Transverse colon (tissue), 4 donors: ENCODE measurements around the gene ZBTB40. TPM values are rescaled to one million over a fixed set of nuclear protein-coding genes. Genes with fewer than 3 reads are reported as not detected.

Experiments
- DNase-seq: peaks from one replicate; pipeline ENCODE4 v3.0.0-alpha.2; 2019
- H3K27ac ChIP-seq, 4 donors: fragments of 200-600 bp; sonication (generic); 2 replicates each; pipeline ENCODE4 v1.5.1; 2016 to 2018; ENCODE audit warnings: inconsistent platforms in 4 of 4
- H3K27me3 ChIP-seq: fragments of 200-600 bp; sonication (generic); 2 replicates; pipeline ENCODE4 v1.5.1; 2017; ENCODE audit warnings: inconsistent platforms
- H3K36me3 ChIP-seq, 4 donors: fragments of 200-600 bp; sonication (generic); 2 replicates each; pipeline ENCODE4 v1.5.1; 2017 to 2019; ENCODE audit warnings: inconsistent platforms in 4 of 4
- H3K4me1 ChIP-seq, 4 donors: fragments of 200-600 bp; sonication (generic); 2 replicates each; pipeline ENCODE4 v1.5.1; 2017 to 2020; ENCODE audit warnings: inconsistent platforms in 4 of 4
- H3K4me3 ChIP-seq, 4 donors: fragments of 200-600 bp; sonication (generic); 1 replicate in 1 of 4; 2 replicates in 3 of 4; pipeline versions ENCODE4 v1.5.1 to v1.6.1; 2017 to 2019; ENCODE audit warnings: inconsistent platforms in 4 of 4
- H3K9me3 ChIP-seq, 2 donors: fragments of 200-600 bp; sonication (generic); 2 replicates each; pipeline ENCODE4 v1.5.1; 2017 to 2019; ENCODE audit warnings: inconsistent platforms in 2 of 2
- EP300 ChIP-seq: sonication (generic); formaldehyde crosslinking; IDR thresholded peaks from one replicate; pipeline ENCODE4 v1.6.1; 2017; ENCODE audit warnings: antibody characterized with exemption, low read depth
- POLR2A ChIP-seq: fragments of 450-650 bp; IDR thresholded peaks from one replicate; pipeline ENCODE4 v1.6.1; 2016; ENCODE audit warnings: antibody characterized with exemption, mild to moderate bottlenecking, moderate library complexity
- POLR2AphosphoS5 ChIP-seq, 3 donors: sonication (generic); formaldehyde crosslinking; IDR thresholded peaks; one replicate each; pipeline ENCODE4 v1.6.1; 2016; ENCODE audit warnings: antibody characterized with exemption in 3 of 3
- WGBS, 2 donors: methylation state at CpG; one replicate each; pipeline ENCODE4 v1.1.5; 2018; ENCODE audit warnings: low coverage in 1 of 2; 5-methylcytosine and 5-hydroxymethylcytosine counted together
- in situ Hi-C, 4 donors: fragments of 200-750 bp; cut with MboI; loops; one replicate each; pipeline versions ENCODE4 v1.15.0 to v1.15.1; 2017; ENCODE audit warnings: low sequenced_read_pairs in 3 of 4, low pct_ligation_motif_present in 1 of 4, low pct_unique_long_range_greater_than_20kb in 1 of 4
- intact Hi-C: fragments of 100-400 bp; cut with DNase I; formaldehyde crosslinking; loops from one replicate; pipeline ENCODE4 v1.15.1; 2023; ENCODE audit warnings: low total_unique reads
- total RNA-seq, 4 donors: library from RNA; depleted of rRNA; stranded (reverse); fragments of >200 nt; gene quantifications; one replicate each; pipeline ENCODE4 v1.1.0, GENCODE V29; 2016
- TF ChIP-seq, protein P1 (sequence below), 5 experiments: fragments of 200-600 bp in 3 of 5; fragments of 450-650 bp in 2 of 5; sonication (generic) in 3 of 5; IDR thresholded peaks; 1 replicate in 2 of 5; 2 replicates in 3 of 5; pipeline ENCODE4 v1.5.1; 2016 to 2017; ENCODE audit warnings: antibody characterized with exemption in 5 of 5, inconsistent platforms in 3 of 5, mild to moderate bottlenecking in 2 of 5, moderate library complexity in 1 of 5

The ZBTB40 gene
- total RNA-seq, 4 donors from 2014 or later, result 17.7 to 30.3 (median 21.1) TPM

DNA sequence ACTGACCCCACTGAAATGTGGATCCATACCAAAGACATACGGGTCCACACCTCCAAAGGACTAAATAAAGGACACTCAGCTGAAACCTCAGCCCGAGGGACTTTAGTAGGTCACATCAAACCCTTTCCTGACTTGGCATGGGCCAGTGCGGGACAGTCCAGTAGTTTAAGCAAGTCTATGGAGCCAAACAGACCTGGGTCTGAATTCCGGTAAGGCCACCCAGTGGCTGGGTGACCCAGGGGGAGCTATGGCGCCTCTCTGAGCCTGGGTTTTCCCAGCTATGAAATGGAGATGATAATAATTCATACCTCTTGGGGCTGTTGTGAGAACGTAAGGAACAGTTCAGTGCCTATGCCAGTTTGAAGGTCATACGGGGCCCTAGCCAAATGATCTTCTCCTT is 36.2 kb upstream of the ZBTB40 start:
- Histone ChIP-seq H3K36me3 (no peaks in the 10 kb centered on the region), H3K4me3 (no peak overlapping the region), H3K9me3 (no peaks in the 10 kb centered on the region), H3K4me1 (peaks cover 0 to 16% (median 2%) of the 10 kb centered on the region in 4 donors), H3K27me3 (peaks cover 26% of the 10 kb centered on the region), H3K27ac (no peak overlapping the region)
- 87% methylated on average over 7 of the region's 7 CpGs; no CpG with 5 or more reads in 1 of the 2 donors for WGBS, 2 donors
- TF ChIP-seq, protein P1, sequence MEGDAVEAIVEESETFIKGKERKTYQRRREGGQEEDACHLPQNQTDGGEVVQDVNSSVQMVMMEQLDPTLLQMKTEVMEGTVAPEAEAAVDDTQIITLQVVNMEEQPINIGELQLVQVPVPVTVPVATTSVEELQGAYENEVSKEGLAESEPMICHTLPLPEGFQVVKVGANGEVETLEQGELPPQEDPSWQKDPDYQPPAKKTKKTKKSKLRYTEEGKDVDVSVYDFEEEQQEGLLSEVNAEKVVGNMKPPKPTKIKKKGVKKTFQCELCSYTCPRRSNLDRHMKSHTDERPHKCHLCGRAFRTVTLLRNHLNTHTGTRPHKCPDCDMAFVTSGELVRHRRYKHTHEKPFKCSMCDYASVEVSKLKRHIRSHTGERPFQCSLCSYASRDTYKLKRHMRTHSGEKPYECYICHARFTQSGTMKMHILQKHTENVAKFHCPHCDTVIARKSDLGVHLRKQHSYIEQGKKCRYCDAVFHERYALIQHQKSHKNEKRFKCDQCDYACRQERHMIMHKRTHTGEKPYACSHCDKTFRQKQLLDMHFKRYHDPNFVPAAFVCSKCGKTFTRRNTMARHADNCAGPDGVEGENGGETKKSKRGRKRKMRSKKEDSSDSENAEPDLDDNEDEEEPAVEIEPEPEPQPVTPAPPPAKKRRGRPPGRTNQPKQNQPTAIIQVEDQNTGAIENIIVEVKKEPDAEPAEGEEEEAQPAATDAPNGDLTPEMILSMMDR (IDR thresholded peaks at IDR 0.05), result no peak
- no peak for TF ChIP-seq POLR2AphosphoS5 (IDR thresholded peaks at IDR 0.05)
- no peak for TF ChIP-seq POLR2A
- no peak for TF ChIP-seq EP300
- intact Hi-C loops, result no loop called here
- DNase-seq, result no peak
- in situ Hi-C loops, result loop anchor here in 3 of 4 donors (5.0 to 25.0 kb wide), 5 partner anchors 229 to 522 kb away; partner anchors contain the start of genes WNT4 (in 2 of the 3) and C1QC (in 1 of the 3)

DNA sequence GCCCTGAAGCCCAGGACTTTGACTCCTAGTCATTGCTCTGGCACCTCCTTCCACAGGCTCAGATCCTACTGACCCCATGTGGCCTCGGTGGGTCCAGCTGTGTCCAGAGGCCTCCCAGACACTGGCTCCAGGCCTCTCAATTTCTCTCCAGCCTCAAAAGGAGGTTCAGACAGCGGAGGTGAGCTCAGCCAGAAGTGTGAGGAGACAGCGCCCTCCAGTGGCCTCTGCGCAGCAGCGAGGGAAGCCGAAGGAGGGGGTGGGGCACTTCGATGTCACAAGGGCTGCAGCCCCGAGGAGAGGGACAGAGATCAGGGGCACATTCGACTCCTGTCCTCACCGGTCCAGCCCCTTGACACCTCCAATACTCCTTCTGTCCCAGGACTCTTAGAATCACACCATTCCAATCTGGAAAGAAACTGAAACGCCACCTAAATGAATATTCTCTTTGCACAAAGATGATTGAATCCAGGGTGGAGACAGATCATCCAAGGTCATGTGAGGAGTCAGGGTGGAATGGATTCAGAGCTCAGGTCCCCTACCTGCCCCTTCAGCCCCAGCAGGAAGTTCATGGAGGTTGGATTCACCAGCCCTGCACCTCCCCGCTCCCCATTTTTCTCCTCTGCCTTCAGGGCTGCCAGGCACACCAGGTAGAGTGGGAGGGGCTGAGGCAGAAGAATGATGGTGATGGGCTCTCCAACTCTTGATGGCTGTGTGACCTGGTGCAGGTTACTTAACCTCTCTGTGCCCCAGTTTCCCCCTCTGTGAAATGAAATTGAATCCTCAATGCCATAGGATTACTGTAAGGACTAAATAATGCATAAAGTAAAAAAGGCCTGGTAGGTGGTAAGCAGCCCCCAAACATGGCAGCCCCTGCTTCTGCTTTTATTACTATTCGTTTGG is 34.8 kb upstream of the ZBTB40 start:
- 15% methylated on average over 13 of the region's 13 CpGs; no CpG with 5 or more reads in 1 of the 2 donors for WGBS, 2 donors

DNA sequence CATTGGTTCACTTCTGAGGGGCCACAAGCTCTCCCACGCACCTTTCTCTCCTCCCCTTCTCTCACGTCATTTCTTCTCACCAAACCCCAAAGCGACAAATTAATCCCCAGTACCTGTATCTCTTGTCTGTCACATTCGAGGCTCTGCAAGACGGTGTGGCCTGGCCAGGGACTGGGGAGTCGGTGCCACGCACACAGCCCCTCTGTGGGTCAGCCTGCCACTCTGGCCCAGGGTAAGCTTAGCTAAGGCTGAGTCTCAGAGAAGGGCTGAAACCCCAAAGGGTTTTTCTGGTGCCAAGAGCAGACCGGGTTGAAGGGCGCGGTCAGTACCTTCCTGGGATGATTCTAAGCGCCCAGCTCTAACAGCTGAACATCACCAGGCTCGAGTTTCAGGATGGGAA is 34.2 kb upstream of the ZBTB40 start:
- DNase-seq, result no peak
- 88% methylated on average over 12 of the region's 12 CpGs; no CpG with 5 or more reads in 1 of the 2 donors for WGBS, 2 donors
- intact Hi-C loops, result no loop called here
- peaks cover 26% of the 10 kb centered on the region for H3K27me3 ChIP-seq
- TF ChIP-seq POLR2A (no peak), EP300 (no peak), POLR2AphosphoS5 (IDR thresholded peaks at IDR 0.05) (no peak)
- TF ChIP-seq, protein P1 (IDR thresholded peaks at IDR 0.05), result no peak
- no peaks in the 10 kb centered on the region for H3K9me3 ChIP-seq
- H3K27ac ChIP-seq, result no peak overlapping the region
- in situ Hi-C loops, result loop anchor here in 3 of 4 donors (5.0 to 25.0 kb wide), 5 partner anchors 227 to 520 kb away; partner anchors contain the start of genes WNT4 (in 2 of the 3) and C1QC (in 1 of the 3)
- H3K4me3 ChIP-seq, result no peak overlapping the region
- H3K36me3 ChIP-seq, result no peaks in the 10 kb centered on the region
- H3K4me1 ChIP-seq, result peaks cover 0 to 16% (median 2%) of the 10 kb centered on the region in 4 donors

More for the DNA sequence above, 34.8 kb upstream of the ZBTB40 start:
- H3K36me3 ChIP-seq, result no peaks in the 10 kb centered on the region
- H3K4me3 ChIP-seq, result no peak overlapping the region
- peak; percentile 77 for DNase-seq
- intact Hi-C loops (no loop called here), in situ Hi-C loops (loop anchor here in 3 of 4 donors (5.0 to 25.0 kb wide), 5 partner anchors 228 to 520 kb away; partner anchors contain the start of genes WNT4 (in 2 of the 3) and C1QC (in 1 of the 3))
- H3K27ac ChIP-seq, result no peak overlapping the region
- peaks cover 0 to 16% (median 2%) of the 10 kb centered on the region in 4 donors for H3K4me1 ChIP-seq
- no peaks in the 10 kb centered on the region for H3K9me3 ChIP-seq
- peaks cover 26% of the 10 kb centered on the region for H3K27me3 ChIP-seq
- TF ChIP-seq, protein P1 (IDR thresholded peaks at IDR 0.05), result peak; percentile 72 to 93 (median 88)
- TF ChIP-seq EP300, result no peak
- TF ChIP-seq POLR2A, result no peak
- no peak for TF ChIP-seq POLR2AphosphoS5 (IDR thresholded peaks at IDR 0.05)

DNA sequence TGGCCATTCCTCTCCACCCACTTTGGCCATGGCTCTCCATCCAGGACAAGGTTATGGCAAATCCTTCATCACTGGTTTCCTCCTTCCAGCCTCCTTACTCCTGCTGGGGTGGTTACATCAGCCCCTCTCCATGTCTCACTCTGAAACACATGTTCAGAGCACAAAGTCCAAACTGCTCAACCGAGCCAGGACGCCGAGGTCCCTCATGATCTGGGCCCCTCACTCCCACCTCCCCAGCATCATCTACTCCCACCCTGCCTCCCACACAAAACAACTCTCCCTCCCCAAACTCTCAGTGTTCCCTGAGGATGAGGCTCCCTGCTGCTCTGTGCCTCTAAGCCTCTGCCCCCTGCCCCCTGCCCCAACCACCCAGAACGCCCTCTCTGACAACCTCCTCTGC is 33.3 kb upstream of the ZBTB40 start:
- intact Hi-C loops (no loop called here), in situ Hi-C loops (loop anchor here in 3 of 4 donors (5.0 to 25.0 kb wide), 5 partner anchors 226 to 519 kb away; partner anchors contain the start of genes WNT4 (in 2 of the 3) and C1QC (in 1 of the 3))
- DNase-seq, result no peak
- Histone ChIP-seq H3K27me3 (peaks cover 26% of the 10 kb centered on the region), H3K36me3 (no peaks in the 10 kb centered on the region), H3K9me3 (no peaks in the 10 kb centered on the region), H3K4me1 (peaks cover 0 to 16% (median 2%) of the 10 kb centered on the region in 4 donors), H3K27ac (no peak overlapping the region), H3K4me3 (no peak overlapping the region)
- 32 to 64% methylated on average over 4 of the region's 4 CpGs for WGBS, 2 donors
- TF ChIP-seq, protein P1 (IDR thresholded peaks at IDR 0.05), result no peak
- no peak for TF ChIP-seq POLR2A
- no peak for TF ChIP-seq EP300
- no peak for TF ChIP-seq POLR2AphosphoS5 (IDR thresholded peaks at IDR 0.05)
